ENCODE measurements around the gene RAB11A. TPM values are rescaled to one million over a fixed set of nuclear protein-coding genes. Genes with fewer than 3 reads are reported as not detected.

RAB11A gene
- total and polyA plus RNA-seq, 9 of the 15 experiments (the other 6 are each of a cell fraction or from before 2014, with no cell fraction given): 129 to 369 (median 245) TPM

DNA sequence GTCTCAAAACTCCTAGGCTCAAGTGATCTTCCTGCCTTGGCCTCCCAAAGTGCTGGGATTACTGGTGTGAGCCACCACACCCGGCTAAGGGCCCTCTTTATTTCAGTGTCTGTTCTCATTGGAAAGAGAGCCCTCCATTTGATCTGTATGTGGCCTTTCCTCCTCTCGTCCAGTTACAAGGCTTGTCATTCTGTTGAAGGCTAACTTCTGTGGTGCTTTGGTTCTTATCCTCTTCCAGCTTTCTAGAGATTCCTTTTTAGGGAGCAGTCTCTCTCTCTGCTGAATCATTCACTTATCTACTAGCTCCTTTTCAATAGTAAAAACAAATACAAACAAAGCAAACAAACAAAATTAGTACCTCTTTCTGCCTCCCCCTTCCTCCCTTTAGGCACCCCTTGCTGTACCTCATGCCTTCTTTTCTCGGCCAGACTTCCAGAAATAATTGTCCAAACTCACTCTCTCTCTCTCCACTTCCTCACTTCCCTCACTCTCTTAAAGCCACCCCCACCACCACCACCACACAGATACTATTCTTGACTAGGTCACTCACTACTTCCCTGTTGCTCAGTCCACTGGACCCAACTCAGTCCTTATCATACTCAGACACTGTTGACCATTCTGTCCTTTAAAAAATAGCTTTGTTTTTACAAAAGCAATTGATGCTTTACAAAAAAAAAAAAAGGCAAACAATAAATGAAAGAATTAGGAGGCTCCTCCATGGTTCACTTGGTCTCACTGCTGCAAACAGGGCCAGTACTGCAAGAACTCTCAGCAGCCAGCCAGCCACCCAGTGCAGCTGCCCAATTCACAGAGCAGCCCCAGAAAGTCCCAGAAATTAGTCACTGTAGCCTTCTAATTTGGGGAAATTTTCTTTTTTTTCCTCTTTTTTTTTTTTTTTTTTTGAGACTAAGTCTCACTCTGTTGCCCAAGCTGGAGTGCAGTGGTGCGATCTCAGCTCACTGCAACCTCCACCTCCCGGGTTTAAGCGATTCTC is 31.7 kb upstream of the RAB11A start (continued):
- TF ChIP-seq, protein P1, sequence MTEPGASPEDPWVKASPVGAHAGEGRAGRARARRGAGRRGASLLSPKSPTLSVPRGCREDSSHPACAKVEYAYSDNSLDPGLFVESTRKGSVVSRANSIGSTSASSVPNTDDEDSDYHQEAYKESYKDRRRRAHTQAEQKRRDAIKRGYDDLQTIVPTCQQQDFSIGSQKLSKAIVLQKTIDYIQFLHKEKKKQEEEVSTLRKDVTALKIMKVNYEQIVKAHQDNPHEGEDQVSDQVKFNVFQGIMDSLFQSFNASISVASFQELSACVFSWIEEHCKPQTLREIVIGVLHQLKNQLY (CRISPR knock-in tag; conservative IDR thresholded peaks at IDR 0.05): no peak
- TF ChIP-seq CSDE1 (IDR thresholded peaks at IDR 0.05): no peak
- TF ChIP-seq IRF2 (CRISPR knock-in tag; IDR thresholded peaks at IDR 0.05): no peak
- TF ChIP-seq SREBF1 (IDR thresholded peaks at IDR 0.05; ENCODE audit: borderline replicate concordance, low read depth, low read length): no peak
- peak; percentile 55; the same call in 1 of the 2 replicates for TF ChIP-seq MEF2A (IDR thresholded peaks at IDR 0.05; ENCODE audit: control insufficient read depth, low read depth, low read length)
- TF ChIP-seq, protein P2, sequence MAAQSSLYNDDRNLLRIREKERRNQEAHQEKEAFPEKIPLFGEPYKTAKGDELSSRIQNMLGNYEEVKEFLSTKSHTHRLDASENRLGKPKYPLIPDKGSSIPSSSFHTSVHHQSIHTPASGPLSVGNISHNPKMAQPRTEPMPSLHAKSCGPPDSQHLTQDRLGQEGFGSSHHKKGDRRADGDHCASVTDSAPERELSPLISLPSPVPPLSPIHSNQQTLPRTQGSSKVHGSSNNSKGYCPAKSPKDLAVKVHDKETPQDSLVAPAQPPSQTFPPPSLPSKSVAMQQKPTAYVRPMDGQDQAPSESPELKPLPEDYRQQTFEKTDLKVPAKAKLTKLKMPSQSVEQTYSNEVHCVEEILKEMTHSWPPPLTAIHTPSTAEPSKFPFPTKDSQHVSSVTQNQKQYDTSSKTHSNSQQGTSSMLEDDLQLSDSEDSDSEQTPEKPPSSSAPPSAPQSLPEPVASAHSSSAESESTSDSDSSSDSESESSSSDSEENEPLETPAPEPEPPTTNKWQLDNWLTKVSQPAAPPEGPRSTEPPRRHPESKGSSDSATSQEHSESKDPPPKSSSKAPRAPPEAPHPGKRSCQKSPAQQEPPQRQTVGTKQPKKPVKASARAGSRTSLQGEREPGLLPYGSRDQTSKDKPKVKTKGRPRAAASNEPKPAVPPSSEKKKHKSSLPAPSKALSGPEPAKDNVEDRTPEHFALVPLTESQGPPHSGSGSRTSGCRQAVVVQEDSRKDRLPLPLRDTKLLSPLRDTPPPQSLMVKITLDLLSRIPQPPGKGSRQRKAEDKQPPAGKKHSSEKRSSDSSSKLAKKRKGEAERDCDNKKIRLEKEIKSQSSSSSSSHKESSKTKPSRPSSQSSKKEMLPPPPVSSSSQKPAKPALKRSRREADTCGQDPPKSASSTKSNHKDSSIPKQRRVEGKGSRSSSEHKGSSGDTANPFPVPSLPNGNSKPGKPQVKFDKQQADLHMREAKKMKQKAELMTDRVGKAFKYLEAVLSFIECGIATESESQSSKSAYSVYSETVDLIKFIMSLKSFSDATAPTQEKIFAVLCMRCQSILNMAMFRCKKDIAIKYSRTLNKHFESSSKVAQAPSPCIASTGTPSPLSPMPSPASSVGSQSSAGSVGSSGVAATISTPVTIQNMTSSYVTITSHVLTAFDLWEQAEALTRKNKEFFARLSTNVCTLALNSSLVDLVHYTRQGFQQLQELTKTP (IDR thresholded peaks at IDR 0.05; ENCODE audit: low read depth in 1 of 2, partially characterized antibody in 2 of 2): peak; percentile 48 to 79
- no peak for TF ChIP-seq CAMTA2 (CRISPR knock-in tag; conservative IDR thresholded peaks at IDR 0.05)
- TF ChIP-seq MAFG (tag; conservative IDR thresholded peaks at IDR 0.05): peak; percentile 82
- no peak for TF ChIP-seq ERF (CRISPR knock-in tag; IDR thresholded peaks at IDR 0.05)
- no peak for TF ChIP-seq ZNF695 (CRISPR knock-in tag; IDR thresholded peaks at IDR 0.05)
- TF ChIP-seq EP300 (IDR thresholded peaks at IDR 0.05; ENCODE audit: low read length): no peak; the same call in 1 of the 2 replicates
- TF ChIP-seq ZNF263 (CRISPR knock-in tag; IDR thresholded peaks at IDR 0.05; ENCODE audit: borderline replicate concordance): no peak
- TF ChIP-seq ZFP1 (CRISPR knock-in tag; IDR thresholded peaks at IDR 0.05): no peak
- no peak for TF ChIP-seq SIN3B (IDR thresholded peaks at IDR 0.05; ENCODE audit: low read depth)
- no peak for TF ChIP-seq BDP1 (IDR thresholded peaks at IDR 0.05; ENCODE audit: insufficient read depth, insufficient read length)
- TF ChIP-seq ZNF444 (CRISPR knock-in tag; IDR thresholded peaks at IDR 0.05): no peak

All from K562 (cell line).